ENCODE results near the gene TXNRD2.
A peak's percentile ranks its signal among the peaks of the same experiment; 100 is the strongest.

The TXNRD2 gene

DNA sequence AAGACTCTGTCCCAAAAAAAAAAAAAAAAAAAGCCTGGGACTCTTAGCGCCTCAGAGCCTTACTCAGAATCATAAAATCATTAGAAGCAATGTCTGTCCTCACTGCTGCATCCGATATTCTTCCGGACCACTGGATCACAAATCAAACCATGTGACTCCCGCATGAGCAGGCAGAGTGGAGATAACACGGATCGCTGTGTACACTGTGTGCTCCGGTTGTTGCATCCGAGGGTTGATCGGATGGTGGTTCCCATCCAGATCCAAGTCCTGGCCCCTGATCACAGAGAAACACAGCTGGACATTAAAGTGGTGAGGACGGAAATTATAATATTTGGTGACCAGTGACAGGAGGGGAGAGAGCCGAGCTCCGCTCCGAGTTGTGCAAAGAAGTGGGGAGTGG, 9.7 kb upstream of the TXNRD2 start:
- TF ChIP-seq CTCF (IDR thresholded peaks at IDR 0.05; ENCODE audit: low read depth, low read length) = no peak
- H3K4me3 ChIP-seq (ENCODE audit: low read depth, low read length) = no peak overlapping the region

- no peak for TF ChIP-seq CTCF (IDR thresholded peaks at IDR 0.05; ENCODE audit: low read depth, low read length)
- no peak overlapping the region for H3K4me3 ChIP-seq (ENCODE audit: low read depth, low read length)
These were observed 6.6 kb upstream of the TXNRD2 start for GRCh38 chr22:19948057-19948760.

GRCh38 chr22:19943082-19944026, 1.7 kb upstream of the TXNRD2 start:
- peak overlapping the region; percentile 64 for H3K4me3 ChIP-seq (ENCODE audit: low read depth, low read length)
- 0 out of 2 replicates have a peak, but pooled peaks have one; percentile 13 for TF ChIP-seq CTCF (IDR thresholded peaks at IDR 0.05; ENCODE audit: low read depth, low read length)

DNA sequence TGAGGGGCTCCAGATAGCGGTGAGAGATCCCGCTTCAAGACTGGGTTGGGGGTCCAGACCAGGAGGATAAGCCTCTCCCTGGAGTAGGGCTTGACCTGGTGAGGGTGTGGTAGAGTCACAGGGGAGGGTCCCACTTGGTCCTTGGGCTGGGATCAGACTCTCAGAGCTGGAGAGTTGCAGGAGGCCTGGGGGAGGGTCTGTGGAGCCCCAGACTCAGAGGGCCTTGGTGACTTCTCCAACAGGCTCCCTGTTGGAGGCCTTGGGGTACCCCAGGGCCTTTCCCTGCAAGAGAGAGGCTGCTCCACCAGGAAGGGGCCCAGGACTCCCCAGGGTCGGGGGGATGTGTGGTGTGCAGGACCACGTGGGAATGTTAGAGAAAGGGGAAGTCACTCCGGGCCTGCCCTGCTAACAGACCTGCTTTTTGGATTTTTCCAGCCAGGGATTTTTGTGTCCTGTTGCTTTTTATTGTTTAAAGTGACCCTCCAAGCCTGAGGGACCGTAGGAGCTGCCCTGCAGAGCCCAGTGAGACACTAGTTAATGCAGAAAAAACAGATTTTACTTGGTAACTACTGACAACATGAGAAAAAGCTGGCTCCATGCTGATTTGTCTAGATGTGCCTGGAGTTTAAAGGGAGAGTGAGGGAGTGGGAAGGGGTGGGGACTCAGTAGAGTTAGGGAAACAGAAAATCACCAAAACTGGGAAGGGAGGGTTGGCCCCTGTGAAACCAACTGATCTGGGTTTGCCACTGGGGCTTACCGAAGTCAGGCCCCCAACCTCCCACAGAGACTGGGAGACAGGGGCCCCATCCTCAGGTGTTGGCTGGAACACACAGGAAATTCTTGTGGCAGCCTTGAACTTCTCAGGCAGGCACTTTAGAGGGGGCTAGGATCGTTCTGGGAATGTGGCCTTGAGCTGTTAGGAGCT, 801 bp upstream of the TXNRD2 start:
- peak overlapping the region; percentile 64 for H3K4me3 ChIP-seq (ENCODE audit: low read depth, low read length)
- TF ChIP-seq CTCF (IDR thresholded peaks at IDR 0.05; ENCODE audit: low read depth, low read length) = no peak

GRCh38 chr22:19940536-19941364, 868 bp downstream of the TXNRD2 start:
- peak overlapping the region; percentile 64 for H3K4me3 ChIP-seq (ENCODE audit: low read depth, low read length)
- no peak for TF ChIP-seq CTCF (IDR thresholded peaks at IDR 0.05; ENCODE audit: low read depth, low read length)

Measured in WI38 (cell line).